B cell (primary cell): ENCODE results near the gene SPINK5. TPM values are rescaled to one million over a fixed set of nuclear protein-coding genes. Genes with fewer than 3 reads are reported as not detected.

Source experiments
- ATAC-seq: fragments of 200-7000 bp; cut with Tn5 transposase; one replicate; pipeline ENCODE4 v1.10.0; 2021; ENCODE audit warnings: low read depth, mild to moderate bottlenecking, moderate number of reproducible peaks, moderate library complexity
- CTCF ChIA-PET: fragments of 350-600 bp; sonication (Branson Sonifier 250); formaldehyde crosslinking; loops from one replicate; lab custom pipeline; 2021; ENCODE audit warnings: antibody characterized with exemption, inconsistent platforms; lab: Charles Lee
- POLR2A ChIA-PET: fragments of 350-600 bp; sonication (Branson Sonifier 250); formaldehyde crosslinking; loops from one replicate; lab custom pipeline; 2021; ENCODE audit warnings: antibody characterized with exemption; lab: Charles Lee
- DNase-seq: peaks from one replicate; pipeline ENCODE4 v3.0.0; 2013
- H2AFZ ChIP-seq: 2 replicates; pipeline ENCODE4 v1.6.1; 2012; ENCODE audit warnings: mild to moderate bottlenecking, low read depth, low read length; ENCODE audit not compliant: insufficient read depth, poor library complexity, severe bottlenecking
- H3K27ac ChIP-seq, 2 donors: 1 replicate in 1 of 2; 2 replicates in 1 of 2; pipeline ENCODE4 v1.5.1; 2012 to 2013; ENCODE audit warnings: low read length in 2 of 2, mild to moderate bottlenecking in 2 of 2, moderate library complexity in 1 of 2
- H3K27me3 ChIP-seq, 4 experiments: fragments of 200-600 bp in 1 of 4; sonication (generic) in 1 of 4; replicated peaks in 1 of 4; 1 replicate in 2 of 4; 2 replicates in 2 of 4; pipeline versions ENCODE4 v1.6.1 to v1.7.0; 2013 to 2016; ENCODE audit warnings: low read length in 3 of 4, mild to moderate bottlenecking in 2 of 4, mixed read lengths in 1 of 4, moderate library complexity in 1 of 4; ENCODE audit not compliant: insufficient read depth in 4 of 4, control insufficient read depth in 3 of 4; ENCODE audit errors: control extremely low read depth in 1 of 4
- H3K36me3 ChIP-seq, 2 experiments: replicated peaks in 1 of 2; 1 replicate in 1 of 2; 2 replicates in 1 of 2; pipeline versions ENCODE4 v1.6.1 to v1.7.1; 2013; ENCODE audit warnings: low read length in 1 of 2; ENCODE audit not compliant: insufficient read depth in 2 of 2, control insufficient read depth in 1 of 2; ENCODE audit errors: control extremely low read depth in 1 of 2, extremely low read depth in 1 of 2
- H3K4me1 ChIP-seq, 2 donors: fragments of 200-600 bp in 1 of 2; sonication (generic) in 1 of 2; 1 replicate in 1 of 2; 2 replicates in 1 of 2; pipeline versions ENCODE4 v1.5.1 to v1.6.1; 2013 to 2017; ENCODE audit warnings: low read length in 2 of 2; ENCODE audit not compliant: control insufficient read depth in 2 of 2, insufficient read depth in 2 of 2
- H3K4me2 ChIP-seq: replicated peaks from 2 replicates; pipeline ENCODE3; 2012; ENCODE audit warnings: mild to moderate bottlenecking, low read depth, low read length; ENCODE audit not compliant: poor library complexity, severe bottlenecking
- H3K4me3 ChIP-seq, 5 experiments: fragments of 200-600 bp in 1 of 5; sonication (generic) in 1 of 5; 1 replicate in 3 of 5; 2 replicates in 2 of 5; pipeline versions ENCODE4 v1.5.1 to v1.7.0; 2011 to 2016; ENCODE audit warnings: low read length in 4 of 5, mild to moderate bottlenecking in 4 of 5, low read depth in 2 of 5, control low read depth in 1 of 5, moderate library complexity in 1 of 5; ENCODE audit not compliant: insufficient read depth in 1 of 5; ENCODE audit errors: control extremely low read depth in 1 of 5, extremely low read depth in 1 of 5
- H3K79me2 ChIP-seq: fragments of 200-600 bp; sonication (generic); one replicate; pipeline ENCODE4 v1.6.0; 2016; ENCODE audit warnings: low read length; ENCODE audit not compliant: control insufficient read depth, insufficient read depth
- H3K9ac ChIP-seq: fragments of 200-600 bp; sonication (generic); 2 replicates; pipeline ENCODE4 v1.6.1; 2017; ENCODE audit warnings: mild to moderate bottlenecking, low read length, moderate library complexity
- H3K9me3 ChIP-seq, 3 donors: one replicate each; pipeline versions ENCODE4 v1.6.1 to v1.7.1; 2013; ENCODE audit warnings: low read length in 2 of 3; ENCODE audit not compliant: control insufficient read depth in 2 of 3, insufficient read depth in 1 of 3; ENCODE audit errors: control extremely low read depth in 1 of 3
- H4K20me1 ChIP-seq: 2 replicates; pipeline ENCODE4 v1.6.0; 2012; ENCODE audit warnings: mild to moderate bottlenecking, low read length; ENCODE audit not compliant: insufficient read depth, control insufficient read depth, poor library complexity, severe bottlenecking
- H3K27ac Mint-ChIP-seq: one replicate; pipeline ENCODE4 v1.8.0; 2021; ENCODE audit warnings: mixed read lengths
- H3K27me3 Mint-ChIP-seq: one replicate; pipeline ENCODE4 v1.8.0; 2021; ENCODE audit warnings: mixed read lengths
- H3K4me1 Mint-ChIP-seq: one replicate; pipeline ENCODE4 v1.8.0; 2021; ENCODE audit warnings: mixed read lengths
- H3K4me3 Mint-ChIP-seq: one replicate; pipeline ENCODE4 v1.8.0; 2021; ENCODE audit warnings: mixed read lengths
- H3K9me3 Mint-ChIP-seq: one replicate; pipeline ENCODE4 v1.8.0; 2022; ENCODE audit warnings: mixed read lengths; ENCODE audit not compliant: insufficient read depth
- EZH2 ChIP-seq: IDR thresholded peaks from 2 replicates; pipeline ENCODE4 v1.6.1; 2012; ENCODE audit warnings: borderline replicate concordance, low read depth, mild to moderate bottlenecking, moderate library complexity, low read length; ENCODE audit not compliant: insufficient read depth, poor library complexity, severe bottlenecking
- WGBS: methylation state at CpG from one replicate; pipeline ENCODE4 v1.1.5; 2013; ENCODE audit warnings: missing lambda C conversion rate; ENCODE audit not compliant: insufficient coverage; 5-methylcytosine and 5-hydroxymethylcytosine counted together
- intact Hi-C: fragments of 100-400 bp; cut with micrococcal nuclease; formaldehyde crosslinking; loops from one replicate; pipeline ENCODE4 v1.10.0; 2022
- polyA plus RNA-seq: library from polyadenylated mRNA; depleted of rRNA; stranded (reverse); fragments of >200 nt; gene quantifications from 2 replicates; pipeline ENCODE4 v1.2.3, GENCODE V29; 2012
- total RNA-seq, 2 donors: library from RNA; stranded (reverse); fragments of 120-200 nt in 1 of 2; gene quantifications; 1 replicate in 1 of 2; 2 replicates in 1 of 2; pipeline versions ENCODE4 v1.2.3 to v1.2.4, GENCODE V29; 2013 to 2022
- TF ChIP-seq, protein P1 (sequence below): fragments of 200-600 bp; IDR thresholded peaks from one replicate; pipeline ENCODE4 v1.8.0; 2022; ENCODE audit warnings: antibody characterized with exemption, mild to moderate bottlenecking

Gene SPINK5
- total and polyA plus RNA-seq, 2 donors (not counting 1 experiment from before 2014, with no cell fraction given): not detected

DNA sequence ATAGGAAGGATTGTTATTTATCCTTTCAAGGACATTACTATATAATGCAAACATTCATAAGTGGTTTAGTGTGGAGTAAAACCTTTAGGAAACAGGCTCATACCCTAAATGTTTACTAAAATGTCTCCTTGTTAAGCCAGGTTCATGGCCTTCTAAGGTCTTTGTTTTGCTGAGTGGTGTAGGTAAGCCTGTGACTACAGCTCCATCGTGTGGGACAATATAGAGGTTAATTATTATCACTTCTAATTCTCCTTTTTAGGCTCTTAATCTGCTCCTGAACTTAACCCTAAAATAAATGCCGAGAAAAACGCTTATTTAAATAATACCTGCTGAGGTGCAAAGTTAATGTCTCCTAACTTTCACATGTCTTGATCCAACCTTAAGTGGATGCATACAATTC lies 43.8 kb downstream of the SPINK5 start:
- intact Hi-C loops: no loop called here
- no peak for ATAC-seq
- Histone ChIP-seq H3K9me3 (no peaks in the 10 kb centered on the region), H3K27me3 (no peaks in the 10 kb centered on the region), H3K4me1 (no peaks in the 10 kb centered on the region), H4K20me1 (no peaks in the 10 kb centered on the region), H3K4me3 (no peak overlapping the region), H3K79me2 (no peaks in the 10 kb centered on the region), H3K27ac (no peak overlapping the region), H3K36me3 (no peaks in the 10 kb centered on the region), H2AFZ (no peak overlapping the region), H3K9ac (no peak overlapping the region), H3K4me2 (no peak overlapping the region)
- DNase-seq: no peak
- no peak overlapping the region for H3K27ac Mint-ChIP-seq
- H3K4me1 Mint-ChIP-seq: no peaks in the 10 kb centered on the region
- no CpG with 5 or more reads among the region's 3 CpGs for WGBS
- H3K27me3 Mint-ChIP-seq: no peaks in the 10 kb centered on the region
- H3K4me3 Mint-ChIP-seq: no peak overlapping the region
- H3K9me3 Mint-ChIP-seq: no peaks in the 10 kb centered on the region
- TF ChIP-seq EZH2: no peak
- TF ChIP-seq, protein P1, sequence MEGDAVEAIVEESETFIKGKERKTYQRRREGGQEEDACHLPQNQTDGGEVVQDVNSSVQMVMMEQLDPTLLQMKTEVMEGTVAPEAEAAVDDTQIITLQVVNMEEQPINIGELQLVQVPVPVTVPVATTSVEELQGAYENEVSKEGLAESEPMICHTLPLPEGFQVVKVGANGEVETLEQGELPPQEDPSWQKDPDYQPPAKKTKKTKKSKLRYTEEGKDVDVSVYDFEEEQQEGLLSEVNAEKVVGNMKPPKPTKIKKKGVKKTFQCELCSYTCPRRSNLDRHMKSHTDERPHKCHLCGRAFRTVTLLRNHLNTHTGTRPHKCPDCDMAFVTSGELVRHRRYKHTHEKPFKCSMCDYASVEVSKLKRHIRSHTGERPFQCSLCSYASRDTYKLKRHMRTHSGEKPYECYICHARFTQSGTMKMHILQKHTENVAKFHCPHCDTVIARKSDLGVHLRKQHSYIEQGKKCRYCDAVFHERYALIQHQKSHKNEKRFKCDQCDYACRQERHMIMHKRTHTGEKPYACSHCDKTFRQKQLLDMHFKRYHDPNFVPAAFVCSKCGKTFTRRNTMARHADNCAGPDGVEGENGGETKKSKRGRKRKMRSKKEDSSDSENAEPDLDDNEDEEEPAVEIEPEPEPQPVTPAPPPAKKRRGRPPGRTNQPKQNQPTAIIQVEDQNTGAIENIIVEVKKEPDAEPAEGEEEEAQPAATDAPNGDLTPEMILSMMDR: no peak
- ChIA-PET CTCF (no interaction called here), POLR2A (no interaction called here)

DNA sequence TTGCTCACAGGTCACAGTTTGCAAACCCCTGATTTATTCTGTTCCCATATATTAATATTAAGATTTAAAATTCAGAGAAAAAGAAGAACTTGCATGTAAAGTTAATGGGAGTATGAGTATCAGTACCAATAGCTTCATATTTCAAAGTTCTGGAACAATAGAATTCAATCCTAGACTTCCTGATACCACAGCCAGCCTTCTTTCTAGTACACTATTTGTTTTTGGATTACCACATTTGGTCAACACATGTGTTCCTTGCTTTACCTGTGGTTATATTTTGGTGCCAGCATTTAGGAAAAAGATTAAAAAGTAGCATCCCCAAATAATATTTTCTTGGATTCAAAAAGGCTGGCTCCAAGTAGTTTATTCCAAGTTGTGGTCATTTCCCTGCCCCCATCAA lies 49.5 kb downstream of the SPINK5 start:
- Histone ChIP-seq H3K4me3 (no peak overlapping the region), H3K36me3 (no peaks in the 10 kb centered on the region), H4K20me1 (no peaks in the 10 kb centered on the region), H3K27me3 (no peaks in the 10 kb centered on the region), H3K9ac (no peak overlapping the region), H3K9me3 (no peaks in the 10 kb centered on the region), H2AFZ (no peak overlapping the region), H3K4me2 (no peak overlapping the region), H3K4me1 (no peaks in the 10 kb centered on the region), H3K79me2 (no peaks in the 10 kb centered on the region), H3K27ac (no peak overlapping the region)
- DNase-seq (no peak), ATAC-seq (no peak)
- Mint-ChIP-seq H3K4me3 (no peak overlapping the region), H3K9me3 (no peaks in the 10 kb centered on the region), H3K27ac (no peak overlapping the region), H3K4me1 (no peaks in the 10 kb centered on the region), H3K27me3 (no peaks in the 10 kb centered on the region)
- no peak for TF ChIP-seq EZH2
- TF ChIP-seq, protein P1: no peak
- ChIA-PET POLR2A (no interaction called here), CTCF (no interaction called here)
- intact Hi-C loops: no loop called here
